SK-N-SH treated with all-trans-retinoic acid at 6 μM for 48 hours (cell line): ENCODE results near the gene TCF12.

ENCODE experiments used
- ATAC-seq: fragments of 200-7000 bp; cut with Tn5 transposase; 3 replicates; pipeline ENCODE4 v1.9.1; 2020; ENCODE audit warnings: mild to moderate bottlenecking, moderate library complexity
- CSDC2 ChIP-seq: fragments of 250-450 bp; sonication (Bioruptor Pico); IDR thresholded peaks from 2 replicates; pipeline ENCODE4 v1.5.0; 2020; ENCODE audit warnings: mild to moderate bottlenecking, moderate library complexity
- CSRNP3 ChIP-seq: fragments of 250-450 bp; sonication (Bioruptor Pico); IDR thresholded peaks from 2 replicates; pipeline ENCODE4 v1.5.1; 2021; ENCODE audit warnings: mild to moderate bottlenecking, moderate library complexity
- ESRRG ChIP-seq: fragments of 250-450 bp; sonication (Bioruptor Pico); IDR thresholded peaks from 2 replicates; pipeline ENCODE4 v1.6.1; 2021; ENCODE audit warnings: mild to moderate bottlenecking
- GLIS3 ChIP-seq: fragments of 250-450 bp; sonication (Bioruptor Pico); IDR thresholded peaks from 2 replicates; pipeline ENCODE4 v1.5.0; 2020; ENCODE audit warnings: mild to moderate bottlenecking, moderate library complexity
- ISL1 ChIP-seq: fragments of 250-450 bp; sonication (Bioruptor Pico); IDR thresholded peaks from 2 replicates; pipeline ENCODE4 v2.1.2; 2022; ENCODE audit warnings: mild to moderate bottlenecking, moderate library complexity
- PATZ1 ChIP-seq: fragments of 250-450 bp; sonication (Bioruptor Pico); IDR thresholded peaks from 2 replicates; pipeline ENCODE4 v1.8.0; 2020; ENCODE audit warnings: mild to moderate bottlenecking, moderate library complexity, borderline replicate concordance
- PPARA ChIP-seq: fragments of 250-450 bp; sonication (Bioruptor Pico); IDR thresholded peaks from 2 replicates; pipeline ENCODE4 v1.5.0; 2020; ENCODE audit warnings: mild to moderate bottlenecking, borderline replicate concordance
- RARB ChIP-seq: fragments of 250-450 bp; sonication (Bioruptor Pico); IDR thresholded peaks from 2 replicates; pipeline ENCODE4 v1.8.0; 2021; ENCODE audit warnings: mild to moderate bottlenecking, moderate library complexity
- SNAI2 ChIP-seq: fragments of 250-450 bp; sonication (Bioruptor Pico); IDR thresholded peaks from 2 replicates; pipeline ENCODE4 v1.5.0; 2020; ENCODE audit warnings: mild to moderate bottlenecking, moderate library complexity
- TCF4 ChIP-seq: fragments of 250-450 bp; sonication (Bioruptor Pico); IDR thresholded peaks from 2 replicates; pipeline ENCODE4 v1.8.0; 2021; ENCODE audit warnings: mild to moderate bottlenecking, moderate library complexity, borderline replicate concordance
- TOX ChIP-seq: fragments of 250-450 bp; sonication (Bioruptor Pico); IDR thresholded peaks from 2 replicates; pipeline ENCODE4 v1.8.0; 2021; ENCODE audit warnings: mild to moderate bottlenecking, moderate library complexity, borderline replicate concordance
- ZC3H10 ChIP-seq: fragments of 250-450 bp; sonication (Bioruptor Pico); IDR thresholded peaks from 2 replicates; pipeline ENCODE4 v1.5.1; 2021; ENCODE audit warnings: mild to moderate bottlenecking, moderate library complexity
- ZFP3 ChIP-seq: fragments of 250-450 bp; sonication (Bioruptor Pico); IDR thresholded peaks from 2 replicates; pipeline ENCODE4 v1.5.0; 2020; ENCODE audit warnings: mild to moderate bottlenecking, moderate library complexity
- ZFP30 ChIP-seq: fragments of 450-650 bp; formaldehyde crosslinking; IDR thresholded peaks from 2 replicates; pipeline ENCODE4 v1.5.0; 2022; ENCODE audit warnings: mild to moderate bottlenecking, moderate library complexity
- ZNF565 ChIP-seq: fragments of 450-650 bp; formaldehyde crosslinking; conservative IDR thresholded peaks from 2 replicates; pipeline ENCODE4 v1.5.0; 2020; ENCODE audit warnings: low read depth, mild to moderate bottlenecking, moderate library complexity
- TF ChIP-seq, protein P1 (sequence below): fragments of 250-450 bp; sonication (Bioruptor Pico); IDR thresholded peaks from 2 replicates; pipeline ENCODE4 v1.5.0; 2020; ENCODE audit warnings: mild to moderate bottlenecking, moderate library complexity
- TF ChIP-seq, protein P2 (sequence below): fragments of 250-450 bp; sonication (Bioruptor Pico); IDR thresholded peaks from 2 replicates; pipeline ENCODE4 v1.8.0; 2021; ENCODE audit warnings: low read depth, mild to moderate bottlenecking, moderate library complexity, borderline replicate concordance
- TF ChIP-seq, protein P3 (sequence below): fragments of 250-450 bp; sonication (Bioruptor Pico); IDR thresholded peaks from 2 replicates; pipeline ENCODE4 v1.5.1; 2020; ENCODE audit warnings: low read depth, mild to moderate bottlenecking, moderate library complexity

The TCF12 gene

GRCh38 chr15:57019496-57020160 lies 101.2 kb downstream of the TCF12 start:
- no peak for ATAC-seq
- no peak for TF ChIP-seq CSRNP3 (CRISPR knock-in tag)
- TF ChIP-seq SNAI2 (CRISPR knock-in tag), result no peak
- no peak for TF ChIP-seq CSDC2 (CRISPR knock-in tag)
- no peak for TF ChIP-seq PPARA (CRISPR knock-in tag)
- TF ChIP-seq, all 23 proteins: peak for 0

GRCh38 chr15:57025264-57025926 lies 107.0 kb downstream of the TCF12 start:
- TF ChIP-seq ISL1 (CRISPR knock-in tag) (no peak), ZFP3 (CRISPR knock-in tag) (no peak)
- no peak for ATAC-seq

GRCh38 chr15:57026016-57026592 lies 107.7 kb downstream of the TCF12 start:
- peak; percentile 45; the same call in 2 of the 3 replicates for ATAC-seq
- TF ChIP-seq ZNF565 (no peak), GLIS3 (no peak), ISL1 (CRISPR knock-in tag) (no peak), TCF4 (CRISPR knock-in tag) (no peak), PPARA (CRISPR knock-in tag) (no peak), CSRNP3 (CRISPR knock-in tag) (no peak), ESRRG (CRISPR knock-in tag) (no peak), CSDC2 (CRISPR knock-in tag) (no peak), TOX (no peak), SNAI2 (CRISPR knock-in tag) (no peak), ZFP3 (CRISPR knock-in tag) (no peak), PATZ1 (CRISPR knock-in tag) (no peak), RARB (CRISPR knock-in tag) (no peak), ZC3H10 (CRISPR knock-in tag) (no peak), ZFP30 (no peak)
- TF ChIP-seq, protein P1, sequence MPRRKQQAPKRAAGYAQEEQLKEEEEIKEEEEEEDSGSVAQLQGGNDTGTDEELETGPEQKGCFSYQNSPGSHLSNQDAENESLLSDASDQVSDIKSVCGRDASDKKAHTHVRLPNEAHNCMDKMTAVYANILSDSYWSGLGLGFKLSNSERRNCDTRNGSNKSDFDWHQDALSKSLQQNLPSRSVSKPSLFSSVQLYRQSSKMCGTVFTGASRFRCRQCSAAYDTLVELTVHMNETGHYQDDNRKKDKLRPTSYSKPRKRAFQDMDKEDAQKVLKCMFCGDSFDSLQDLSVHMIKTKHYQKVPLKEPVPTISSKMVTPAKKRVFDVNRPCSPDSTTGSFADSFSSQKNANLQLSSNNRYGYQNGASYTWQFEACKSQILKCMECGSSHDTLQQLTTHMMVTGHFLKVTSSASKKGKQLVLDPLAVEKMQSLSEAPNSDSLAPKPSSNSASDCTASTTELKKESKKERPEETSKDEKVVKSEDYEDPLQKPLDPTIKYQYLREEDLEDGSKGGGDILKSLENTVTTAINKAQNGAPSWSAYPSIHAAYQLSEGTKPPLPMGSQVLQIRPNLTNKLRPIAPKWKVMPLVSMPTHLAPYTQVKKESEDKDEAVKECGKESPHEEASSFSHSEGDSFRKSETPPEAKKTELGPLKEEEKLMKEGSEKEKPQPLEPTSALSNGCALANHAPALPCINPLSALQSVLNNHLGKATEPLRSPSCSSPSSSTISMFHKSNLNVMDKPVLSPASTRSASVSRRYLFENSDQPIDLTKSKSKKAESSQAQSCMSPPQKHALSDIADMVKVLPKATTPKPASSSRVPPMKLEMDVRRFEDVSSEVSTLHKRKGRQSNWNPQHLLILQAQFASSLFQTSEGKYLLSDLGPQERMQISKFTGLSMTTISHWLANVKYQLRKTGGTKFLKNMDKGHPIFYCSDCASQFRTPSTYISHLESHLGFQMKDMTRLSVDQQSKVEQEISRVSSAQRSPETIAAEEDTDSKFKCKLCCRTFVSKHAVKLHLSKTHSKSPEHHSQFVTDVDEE (CRISPR knock-in tag), result no peak
- TF ChIP-seq, protein P2, sequence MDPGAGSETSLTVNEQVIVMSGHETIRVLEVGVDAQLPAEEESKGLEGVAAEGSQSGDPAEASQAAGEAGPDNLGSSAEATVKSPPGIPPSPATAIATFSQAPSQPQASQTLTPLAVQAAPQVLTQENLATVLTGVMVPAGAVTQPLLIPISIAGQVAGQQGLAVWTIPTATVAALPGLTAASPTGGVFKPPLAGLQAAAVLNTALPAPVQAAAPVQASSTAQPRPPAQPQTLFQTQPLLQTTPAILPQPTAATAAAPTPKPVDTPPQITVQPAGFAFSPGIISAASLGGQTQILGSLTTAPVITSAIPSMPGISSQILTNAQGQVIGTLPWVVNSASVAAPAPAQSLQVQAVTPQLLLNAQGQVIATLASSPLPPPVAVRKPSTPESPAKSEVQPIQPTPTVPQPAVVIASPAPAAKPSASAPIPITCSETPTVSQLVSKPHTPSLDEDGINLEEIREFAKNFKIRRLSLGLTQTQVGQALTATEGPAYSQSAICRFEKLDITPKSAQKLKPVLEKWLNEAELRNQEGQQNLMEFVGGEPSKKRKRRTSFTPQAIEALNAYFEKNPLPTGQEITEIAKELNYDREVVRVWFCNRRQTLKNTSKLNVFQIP (CRISPR knock-in tag), result no peak
- TF ChIP-seq, protein P3, sequence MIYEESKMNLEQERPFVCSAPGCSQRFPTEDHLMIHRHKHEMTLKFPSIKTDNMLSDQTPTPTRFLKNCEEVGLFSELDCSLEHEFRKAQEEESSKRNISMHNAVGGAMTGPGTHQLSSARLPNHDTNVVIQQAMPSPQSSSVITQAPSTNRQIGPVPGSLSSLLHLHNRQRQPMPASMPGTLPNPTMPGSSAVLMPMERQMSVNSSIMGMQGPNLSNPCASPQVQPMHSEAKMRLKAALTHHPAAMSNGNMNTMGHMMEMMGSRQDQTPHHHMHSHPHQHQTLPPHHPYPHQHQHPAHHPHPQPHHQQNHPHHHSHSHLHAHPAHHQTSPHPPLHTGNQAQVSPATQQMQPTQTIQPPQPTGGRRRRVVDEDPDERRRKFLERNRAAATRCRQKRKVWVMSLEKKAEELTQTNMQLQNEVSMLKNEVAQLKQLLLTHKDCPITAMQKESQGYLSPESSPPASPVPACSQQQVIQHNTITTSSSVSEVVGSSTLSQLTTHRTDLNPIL (CRISPR knock-in tag), result no peak
